AG09319 (cell line): ENCODE results near the gene ABCE1.
A peak's percentile ranks its signal among the peaks of the same experiment; 100 is the strongest.

Experiments used
- DNase-seq: peaks from one replicate; pipeline ENCODE4 v3.0.0-alpha.2; 2010; ENCODE audit warnings: low read depth; ENCODE audit errors: extremely low read depth
- CTCF ChIP-seq: IDR thresholded peaks from 2 replicates; pipeline ENCODE4 v1.5.1; 2011; ENCODE audit warnings: low read depth, mild to moderate bottlenecking, inconsistent platforms, low read length, moderate library complexity

The ABCE1 gene

GRCh38 chr4:145061318-145061920, 36.7 kb upstream of the ABCE1 start:
- peak; percentile 24 for DNase-seq
- TF ChIP-seq CTCF, result peak; percentile 26

- DNase-seq, result no peak
- TF ChIP-seq CTCF, result no peak
Observed at GRCh38 chr4:145066063-145066501, 32.0 kb upstream of the ABCE1 start.

GRCh38 chr4:145069361-145069760, 28.8 kb upstream of the ABCE1 start:
- no peak for TF ChIP-seq CTCF
- DNase-seq, result no peak

- no peak for TF ChIP-seq CTCF
- DNase-seq, result no peak
Observed at GRCh38 chr4:145071560-145071959, 26.6 kb upstream of the ABCE1 start.

GRCh38 chr4:145075742-145076468, 22.2 kb upstream of the ABCE1 start:
- DNase-seq, result no peak
- no peak for TF ChIP-seq CTCF

- DNase-seq, result no peak
- no peak for TF ChIP-seq CTCF
Observed at GRCh38 chr4:145076469-145076855, 21.6 kb upstream of the ABCE1 start.

- DNase-seq, result no peak
- no peak for TF ChIP-seq CTCF
Observed at GRCh38 chr4:145081756-145082155, 16.4 kb upstream of the ABCE1 start.
